Measurements from ENCODE around the gene AGAP3.

Gene AGAP3

DNA sequence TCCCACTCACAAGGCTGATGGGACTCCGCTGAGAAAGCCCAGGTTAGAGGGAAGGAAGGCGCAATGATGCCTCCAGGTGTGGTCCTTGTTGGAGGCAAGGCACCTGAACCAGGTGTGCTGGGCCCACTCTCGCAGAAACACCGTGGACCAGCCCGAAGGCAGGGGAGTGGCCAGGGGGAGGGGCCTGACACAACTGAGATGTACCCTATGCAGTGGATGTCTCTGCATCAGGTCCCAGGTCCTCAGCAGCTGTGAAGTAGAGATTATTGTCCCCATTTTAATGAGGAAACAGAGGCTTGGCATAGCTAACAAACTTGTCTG lies 49.2 kb downstream of the AGAP3 start:
- DNase-seq (ENCODE audit: low read depth) = no peak

DNA sequence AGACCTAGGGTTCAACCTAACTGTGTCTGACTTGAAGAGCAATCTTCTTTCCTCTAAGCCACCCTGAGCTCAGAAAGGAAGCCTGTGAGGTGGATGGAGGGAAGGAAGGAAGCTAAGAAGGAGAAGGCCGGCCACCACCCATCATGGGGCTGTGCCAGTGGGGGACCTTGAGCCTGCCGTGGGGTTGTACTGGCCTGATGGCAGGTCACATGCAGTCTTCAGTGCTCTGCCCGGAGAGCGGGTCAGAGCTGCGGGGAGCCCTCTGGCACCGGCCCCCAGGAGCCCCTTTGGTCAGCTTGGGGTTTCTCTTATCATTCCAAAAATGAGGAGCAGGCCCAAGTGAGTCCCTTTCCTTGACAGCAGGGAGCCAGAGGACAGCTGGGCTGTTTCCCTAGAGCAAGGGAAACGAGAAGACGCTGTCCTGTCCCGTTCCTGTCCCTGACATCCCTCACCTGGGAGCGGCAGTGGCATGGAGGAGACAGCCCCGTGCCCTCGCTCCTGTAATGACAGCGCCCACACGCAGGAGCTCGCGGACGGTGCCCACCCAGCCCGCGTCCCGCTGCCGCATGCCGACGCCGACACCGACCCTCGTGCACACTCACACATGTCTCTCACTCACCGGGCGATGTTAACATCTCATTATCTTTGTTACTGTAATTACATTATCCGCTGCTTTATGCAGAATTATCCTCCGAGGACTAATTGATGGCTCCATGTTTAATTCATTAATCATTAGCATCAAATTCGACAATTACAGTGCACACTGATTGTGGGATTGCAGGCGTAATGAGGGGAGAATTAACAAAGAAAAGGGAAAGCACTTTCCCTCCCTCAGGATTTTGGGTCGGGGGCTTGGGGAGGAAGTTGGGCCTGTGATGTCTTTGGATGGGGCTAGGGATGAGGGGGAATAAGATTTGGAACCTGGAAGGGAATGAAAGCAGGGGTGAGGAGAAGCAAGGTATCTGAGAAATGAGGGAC lies 49.9 kb downstream of the AGAP3 start:
- DNase-seq (ENCODE audit: low read depth) = no peak

DNA sequence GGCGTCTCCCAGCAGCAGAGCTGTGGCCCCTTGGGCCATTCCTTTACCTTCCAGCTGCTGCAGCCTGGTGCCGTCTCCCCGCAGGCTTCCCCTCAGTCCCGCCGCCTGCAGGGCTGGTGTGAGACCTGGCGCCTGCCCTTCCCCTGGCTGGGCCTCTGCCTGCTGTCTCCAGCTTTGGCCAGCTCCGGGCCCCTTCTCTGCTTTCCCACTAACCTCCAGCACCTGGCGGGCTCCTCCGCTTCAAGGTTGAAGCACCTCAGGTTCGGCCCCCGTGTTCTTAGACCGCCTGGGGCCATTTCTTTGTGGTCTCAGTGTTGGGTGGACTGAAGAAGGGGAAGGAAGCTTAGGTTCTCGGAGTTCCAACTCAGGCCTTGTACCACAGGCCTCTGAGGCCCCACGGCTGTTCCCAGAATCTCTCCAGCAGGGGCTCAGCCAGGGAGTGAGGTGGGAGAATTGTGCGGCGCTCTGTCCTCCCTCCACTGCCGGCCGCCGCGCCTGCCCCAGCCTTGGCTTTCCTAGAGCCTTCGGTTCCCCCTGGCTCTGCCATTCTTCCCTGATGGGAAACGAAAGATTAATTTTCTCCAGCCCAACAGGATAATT lies 50.9 kb downstream of the AGAP3 start:
- no peak for DNase-seq (ENCODE audit: low read depth)

DNA sequence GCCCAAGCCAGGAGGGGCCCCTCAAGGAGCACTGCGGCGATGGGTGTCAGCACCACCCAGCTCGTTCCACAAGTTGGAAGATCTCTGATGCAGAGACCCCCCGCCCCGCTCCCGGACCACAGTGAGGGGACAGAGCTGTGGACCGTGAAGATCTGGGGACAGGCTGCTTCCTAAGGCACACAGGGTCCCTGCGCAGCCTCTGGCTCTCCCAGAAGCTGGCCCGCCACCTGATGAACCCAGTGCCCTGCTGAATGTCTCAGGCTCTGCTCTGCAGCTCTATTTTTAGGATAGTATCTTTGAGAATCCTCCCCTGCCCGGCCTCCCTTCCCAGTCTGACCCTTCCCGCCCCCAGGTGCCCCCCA lies 51.5 kb downstream of the AGAP3 start:
- no peak for DNase-seq (ENCODE audit: low read depth)

DNA sequence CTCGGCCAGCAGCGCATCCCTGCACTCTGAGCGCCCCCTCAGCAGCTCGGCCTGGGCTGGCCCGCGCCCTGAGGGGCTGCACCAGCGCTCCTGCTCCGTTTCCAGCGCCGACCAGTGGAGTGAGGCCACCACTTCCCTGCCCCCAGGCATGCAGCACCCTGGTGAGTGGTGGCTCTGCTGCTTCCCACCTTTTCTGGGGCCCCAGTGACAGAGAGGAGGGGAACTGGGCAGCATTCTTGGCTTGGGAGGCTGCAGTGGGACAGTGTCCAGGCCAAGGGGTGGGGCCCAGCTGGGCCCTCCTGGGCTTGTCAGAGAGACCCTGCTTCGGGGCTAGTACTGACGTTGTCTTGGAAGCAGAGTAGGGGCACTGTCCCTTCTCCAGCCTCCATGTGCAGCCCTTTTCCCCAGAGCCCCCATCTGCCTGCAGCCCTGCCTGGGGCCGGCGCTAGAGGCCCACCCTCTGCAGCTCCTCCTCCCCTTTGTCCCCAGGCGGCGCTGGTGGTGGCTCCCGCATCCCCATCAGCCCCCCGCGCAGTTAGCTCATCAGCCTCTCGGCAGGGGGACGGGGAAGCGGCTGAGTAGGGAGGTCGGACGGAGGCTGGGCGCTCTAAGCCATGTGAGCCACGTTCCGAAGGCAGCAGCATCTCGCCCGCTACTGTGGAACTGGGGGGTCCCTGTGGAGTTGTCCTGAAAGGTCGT lies 52.0 kb downstream of the AGAP3 start:
- no peak for DNase-seq (ENCODE audit: low read depth)

DNA sequence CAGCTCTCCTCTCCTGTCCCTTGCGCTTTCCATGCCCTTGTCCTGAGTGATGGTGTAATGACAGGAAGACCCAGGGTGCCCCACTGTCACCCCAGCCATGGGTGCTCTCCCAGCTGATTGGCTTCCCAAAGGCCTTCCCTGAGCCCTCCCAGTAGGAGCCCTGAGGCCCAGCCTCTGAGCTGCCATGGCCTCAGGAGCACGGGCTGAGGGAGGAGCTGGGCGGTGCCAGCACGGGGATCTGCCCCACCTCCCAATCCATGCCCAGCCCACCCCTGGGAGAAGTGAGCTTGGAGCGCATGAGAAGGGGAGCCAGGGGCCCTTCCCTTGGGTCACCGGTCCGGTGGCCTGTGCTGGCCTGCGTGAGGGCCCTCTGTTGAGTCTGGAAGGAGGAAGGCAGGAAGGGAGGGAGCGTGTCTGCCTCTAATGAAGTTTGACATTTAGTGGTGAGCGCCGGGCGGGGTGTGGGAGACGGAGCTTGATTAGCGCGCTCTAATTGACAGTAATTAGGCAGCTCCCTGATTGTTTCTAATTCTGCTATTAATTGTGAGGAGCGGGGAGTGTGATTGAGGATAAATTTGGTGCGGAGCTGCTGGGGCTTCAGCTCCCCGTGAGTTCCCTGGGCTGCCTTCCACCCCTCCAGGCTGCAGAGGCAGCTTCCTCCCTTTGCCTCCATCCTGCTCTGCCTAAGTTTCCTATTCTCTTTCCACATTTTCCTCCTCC lies 53.0 kb downstream of the AGAP3 start:
- no peak for DNase-seq (ENCODE audit: low read depth)

DNA sequence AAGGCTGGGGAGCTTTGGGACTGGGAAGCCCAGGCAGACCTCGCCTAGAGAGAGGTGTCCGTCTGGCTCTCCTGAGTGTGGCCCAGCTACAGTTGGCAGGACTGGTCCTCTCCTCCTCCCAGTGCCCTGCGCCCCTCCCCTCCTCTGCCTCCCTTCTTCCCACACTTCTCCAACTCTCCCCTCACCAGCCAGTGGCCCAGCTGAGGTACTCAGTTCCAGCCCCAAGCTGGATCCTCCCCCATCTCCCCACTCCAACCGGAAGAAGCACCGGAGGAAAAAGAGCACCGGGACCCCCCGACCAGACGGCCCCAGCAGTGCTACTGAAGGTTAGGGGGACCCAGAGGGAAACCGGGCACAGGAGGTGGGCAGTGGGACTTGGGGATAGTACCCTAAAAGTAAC lies 53.5 kb downstream of the AGAP3 start:
- DNase-seq (ENCODE audit: low read depth) = no peak

DNA sequence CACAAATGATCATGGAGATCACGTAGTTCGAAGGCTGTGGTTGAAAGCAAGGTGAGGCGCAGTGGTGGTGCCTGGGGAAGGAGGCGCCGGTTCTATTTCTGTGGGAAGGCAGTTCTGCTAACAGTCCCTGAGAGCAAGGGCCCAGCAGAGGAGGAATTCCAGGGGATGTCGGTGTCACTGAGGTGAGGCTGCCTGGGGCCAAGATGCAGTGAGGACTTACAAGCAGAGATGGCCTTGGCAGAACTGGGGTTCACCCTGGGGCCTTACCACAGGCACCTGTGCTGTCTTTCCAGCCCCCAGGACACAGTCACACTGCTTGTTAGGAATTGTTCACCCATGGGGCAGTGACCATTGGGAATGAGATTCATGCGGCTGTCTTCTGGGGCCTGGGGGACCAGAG lies 54.6 kb downstream of the AGAP3 start:
- no peak for DNase-seq (ENCODE audit: low read depth)

DNA sequence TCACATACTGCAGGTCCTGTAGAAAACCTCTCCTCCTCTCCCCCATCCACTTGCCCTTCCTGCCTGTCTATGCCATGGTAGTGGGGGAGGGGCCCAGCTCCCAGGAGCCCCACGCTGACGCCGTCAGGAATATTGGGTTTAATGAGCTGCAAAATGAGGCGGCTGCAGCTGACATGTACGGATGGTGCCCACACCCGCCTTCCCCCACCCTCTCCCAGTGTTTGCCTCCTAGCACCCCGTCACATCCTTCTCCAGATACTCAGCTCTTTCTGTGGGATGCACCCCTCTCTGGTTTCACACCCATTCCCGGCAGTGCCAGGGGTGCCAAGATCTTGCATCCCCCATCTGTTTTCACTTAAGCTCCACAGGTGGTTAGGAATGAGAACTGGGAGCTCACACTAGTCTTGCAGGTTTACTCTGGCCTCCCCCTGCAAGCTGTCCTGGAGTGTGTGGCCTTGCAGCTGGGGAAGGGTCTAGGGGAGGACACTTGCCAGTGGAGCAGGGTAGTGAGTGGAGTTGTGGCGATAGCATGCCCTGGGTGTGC lies 55.1 kb downstream of the AGAP3 start:
- no peak for DNase-seq (ENCODE audit: low read depth)

DNA sequence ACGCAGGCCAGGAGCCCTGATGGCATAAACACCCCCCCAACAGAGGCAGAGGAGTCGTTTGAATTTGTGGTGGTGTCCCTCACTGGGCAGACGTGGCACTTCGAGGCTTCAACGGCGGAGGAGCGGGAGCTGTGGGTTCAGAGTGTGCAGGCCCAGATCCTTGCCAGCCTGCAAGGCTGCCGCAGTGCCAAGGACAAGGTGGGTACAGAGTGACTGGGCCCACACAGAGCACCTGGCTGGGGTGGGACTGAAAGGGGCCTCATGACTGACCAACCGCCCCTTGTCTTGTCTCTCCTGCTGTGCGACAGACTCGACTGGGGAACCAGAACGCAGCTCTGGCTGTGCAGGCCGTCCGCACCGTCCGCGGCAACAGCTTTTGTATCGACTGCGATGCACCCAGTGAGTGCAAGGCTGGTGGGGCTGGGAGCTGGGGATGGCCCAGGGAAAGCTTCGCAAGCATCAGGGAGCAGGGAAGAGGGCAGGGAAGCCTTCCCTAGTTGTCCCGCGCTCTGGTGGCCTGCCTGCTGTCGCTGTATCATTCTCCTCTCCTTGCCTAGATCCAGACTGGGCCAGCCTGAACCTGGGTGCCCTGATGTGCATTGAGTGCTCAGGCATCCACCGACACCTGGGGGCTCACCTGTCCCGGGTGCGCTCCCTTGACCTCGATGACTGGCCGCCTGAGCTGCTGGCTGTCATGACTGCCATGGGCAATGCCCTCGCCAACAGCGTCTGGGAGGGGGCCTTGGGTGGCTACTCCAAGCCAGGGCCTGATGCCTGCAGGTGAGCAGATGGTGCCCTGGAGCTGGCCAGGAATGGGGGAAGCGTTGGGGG lies 55.8 kb downstream of the AGAP3 start:
- no peak for DNase-seq (ENCODE audit: low read depth)

DNA sequence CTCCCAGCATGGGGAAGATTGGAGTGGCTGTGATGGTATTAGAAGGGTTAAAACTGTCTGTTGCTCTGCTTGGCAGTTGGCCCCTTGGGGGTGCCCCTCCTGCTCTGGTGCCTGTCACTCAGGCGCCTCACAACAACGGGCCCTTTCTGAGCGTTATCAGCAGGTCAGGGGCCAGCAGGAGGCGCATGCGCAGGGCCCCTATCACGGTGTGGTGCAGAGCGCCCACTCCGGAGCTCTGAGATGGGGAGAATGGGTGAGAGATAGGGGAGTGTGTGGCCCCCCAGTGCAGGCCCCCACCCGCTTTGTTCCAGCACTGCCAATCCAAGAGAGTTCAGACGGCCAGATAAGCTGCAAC lies 56.4 kb downstream of the AGAP3 start:
- DNase-seq (ENCODE audit: low read depth) = no peak

DNA sequence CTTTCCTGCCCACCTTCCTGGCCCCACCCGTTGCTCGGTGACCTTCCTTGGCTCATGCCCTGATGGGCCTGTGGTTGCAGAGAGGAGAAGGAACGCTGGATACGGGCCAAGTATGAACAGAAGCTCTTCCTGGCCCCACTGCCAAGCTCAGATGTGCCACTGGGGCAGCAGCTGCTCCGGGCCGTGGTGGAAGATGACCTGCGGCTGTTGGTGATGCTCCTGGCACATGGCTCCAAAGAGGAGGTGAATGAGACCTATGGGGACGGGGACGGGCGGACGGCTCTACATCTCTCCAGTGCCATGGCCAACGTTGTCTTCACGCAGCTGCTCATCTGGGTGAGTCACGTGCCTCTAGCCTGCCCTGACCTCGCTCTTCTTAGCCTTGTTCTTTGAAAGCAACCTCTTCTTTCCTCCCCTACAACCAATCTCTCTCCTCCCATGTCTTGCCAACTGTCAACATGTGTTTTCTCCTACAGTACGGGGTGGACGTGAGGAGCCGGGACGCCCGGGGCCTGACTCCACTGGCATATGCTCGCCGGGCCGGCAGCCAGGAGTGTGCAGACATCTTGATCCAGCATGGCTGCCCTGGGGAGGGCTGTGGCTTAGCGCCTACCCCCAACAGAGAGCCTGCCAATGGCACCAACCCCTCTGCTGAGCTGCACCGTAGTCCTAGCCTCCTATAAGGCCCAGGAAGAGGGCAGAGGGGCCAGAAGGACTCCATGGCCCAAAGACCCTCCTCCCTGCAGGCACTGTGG lies 57.2 kb downstream of the AGAP3 start:
- DNase-seq (ENCODE audit: low read depth) = no peak

DNA sequence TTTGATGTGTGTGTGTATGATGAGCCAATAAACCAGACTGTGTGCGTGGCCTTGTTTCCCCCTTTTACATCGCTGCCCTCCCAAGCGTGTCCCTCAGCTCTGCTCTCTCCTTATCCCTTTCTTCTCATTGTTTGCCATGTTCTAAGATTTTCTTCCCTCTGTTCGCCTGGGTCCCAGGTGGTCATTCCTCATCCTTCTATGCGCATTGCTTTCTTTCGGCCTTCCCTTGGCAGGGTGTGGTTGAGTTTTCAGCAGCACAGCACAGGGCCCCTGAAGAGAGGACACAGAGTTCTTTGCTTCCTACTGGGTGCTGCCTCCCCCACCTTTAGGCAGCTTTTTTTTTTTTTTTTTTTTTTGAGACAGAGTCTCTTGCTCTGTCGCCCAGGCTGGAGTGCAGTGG lies 58.1 kb downstream of the AGAP3 start:
- no peak for DNase-seq (ENCODE audit: low read depth)

DNA sequence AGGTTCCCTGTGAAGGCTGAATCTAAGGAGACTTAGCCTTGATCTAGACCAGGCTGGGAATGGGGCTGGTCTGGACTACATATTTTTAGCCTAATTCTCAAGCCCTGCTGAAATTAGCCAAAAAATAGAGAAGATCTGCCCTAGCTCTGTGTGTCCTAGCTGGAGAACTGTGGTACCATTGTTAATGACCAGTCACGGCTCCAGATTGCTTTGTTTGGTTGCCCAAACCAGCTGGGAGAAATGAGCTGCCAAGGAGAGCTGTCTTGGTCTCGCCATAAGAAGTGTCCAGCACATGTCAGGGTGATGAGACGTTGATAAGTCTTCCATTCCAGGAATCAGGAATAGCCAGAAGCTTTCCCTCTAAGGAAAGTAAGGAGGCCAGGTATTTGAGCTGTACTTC lies 60.5 kb downstream of the AGAP3 start:
- no peak for DNase-seq (ENCODE audit: low read depth)

DNA sequence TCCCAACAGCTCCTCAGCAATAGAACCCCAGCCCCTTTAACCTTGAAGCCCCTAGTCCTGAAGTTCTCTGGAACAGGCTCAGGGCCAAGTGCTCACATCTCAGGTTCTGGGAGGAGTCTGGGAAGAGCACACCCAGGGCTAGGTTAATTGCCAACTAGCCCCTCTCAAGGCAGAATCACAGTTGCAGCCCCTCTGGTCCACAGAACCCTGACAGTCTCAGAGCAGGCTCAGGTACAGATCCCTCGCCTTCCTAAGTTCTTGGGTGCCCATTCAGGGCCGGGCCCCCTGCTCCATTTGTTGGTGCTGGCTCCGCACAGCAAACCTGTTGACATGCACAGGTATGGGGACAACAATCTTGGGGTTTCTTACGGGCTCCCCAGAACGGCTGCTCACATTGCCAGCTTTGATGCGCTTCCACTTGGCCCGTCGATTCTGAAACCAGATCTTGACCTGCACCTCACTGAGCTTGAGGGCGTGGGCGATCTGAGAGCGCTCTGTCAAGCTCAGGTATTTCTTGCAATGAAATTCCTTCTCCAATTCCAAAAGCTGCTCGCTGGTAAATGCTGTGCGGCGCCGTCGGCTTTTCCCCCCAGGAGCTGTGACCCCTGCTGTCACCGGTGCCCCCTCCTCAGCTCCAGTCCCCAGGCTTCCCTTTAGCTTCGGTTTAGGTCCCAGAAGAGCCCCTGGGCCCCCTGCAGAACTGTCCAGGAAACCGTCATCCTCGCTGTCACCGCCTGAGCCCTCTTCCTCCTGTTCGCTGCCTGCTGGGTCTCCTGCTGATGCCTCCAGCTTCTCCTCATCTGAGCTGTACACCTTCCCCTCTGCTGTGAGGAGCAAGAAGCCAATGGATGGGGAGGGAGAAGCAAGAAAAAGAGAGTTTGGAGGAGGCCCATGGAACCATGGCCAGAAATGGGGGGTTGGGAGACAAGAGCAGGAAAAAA lies 62.3 kb downstream of the AGAP3 start:
- DNase-seq (ENCODE audit: low read depth) = no peak

DNA sequence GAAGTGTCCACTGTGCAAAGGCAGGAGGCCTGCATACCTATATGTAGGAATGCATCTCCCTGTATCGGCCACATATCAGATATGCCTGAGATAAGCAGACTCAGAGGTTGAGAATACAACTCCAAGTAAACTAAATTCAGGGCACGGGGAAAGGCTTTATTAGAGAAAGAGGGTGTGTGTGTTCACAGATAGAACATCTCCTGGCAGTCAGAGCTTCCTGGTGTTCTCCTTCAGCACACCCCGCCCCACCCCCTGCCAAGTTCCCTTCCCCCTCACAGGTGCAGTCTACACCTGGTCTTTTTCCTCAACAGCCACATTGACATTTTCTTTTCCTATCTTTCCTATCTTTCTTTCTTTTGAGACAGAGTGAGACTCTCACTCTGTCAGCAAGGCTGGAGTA lies 64.1 kb downstream of the AGAP3 start:
- no peak for DNase-seq (ENCODE audit: low read depth)

DNA sequence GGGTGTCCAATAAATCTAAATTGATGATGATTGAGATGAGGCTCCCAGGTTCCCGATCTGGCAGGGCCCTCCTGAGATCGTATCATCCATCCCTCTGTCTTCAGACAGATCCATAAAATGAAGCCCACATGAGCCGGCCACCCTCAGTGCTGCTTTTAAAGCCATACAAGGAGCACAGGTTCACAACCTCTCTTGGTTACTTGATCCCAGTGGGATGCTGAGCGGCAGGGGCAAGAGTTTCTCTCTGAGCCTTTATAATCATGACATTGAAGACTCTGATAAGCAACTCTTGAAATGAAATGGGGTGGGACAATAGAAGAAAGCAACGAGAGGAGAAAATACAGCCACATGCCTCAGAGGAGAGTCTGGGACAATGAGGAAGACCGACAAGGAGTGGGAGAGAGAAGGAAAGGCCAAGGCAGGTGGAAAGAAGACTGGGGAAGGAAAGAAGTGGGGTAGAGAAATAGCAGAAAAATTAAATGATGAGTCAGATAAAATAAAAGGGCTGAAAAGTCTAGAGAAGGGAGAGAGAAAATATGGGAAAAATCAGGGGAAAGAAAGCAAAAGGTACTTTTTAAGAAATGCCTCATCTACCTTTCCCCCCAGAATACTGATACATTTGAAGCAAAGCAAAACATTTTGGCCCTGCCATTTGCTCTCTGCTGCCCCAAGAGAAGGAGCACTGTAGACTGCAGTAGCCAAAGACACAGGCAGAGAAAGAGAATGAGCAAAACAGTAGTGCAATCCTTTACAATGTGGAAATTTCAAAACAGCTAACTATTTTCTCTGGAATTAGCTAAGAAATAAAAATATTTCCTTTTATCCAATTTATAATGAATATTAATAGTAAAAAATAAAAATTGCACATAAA lies 66.6 kb downstream of the AGAP3 start:
- DNase-seq (ENCODE audit: low read depth) = no peak

DNA sequence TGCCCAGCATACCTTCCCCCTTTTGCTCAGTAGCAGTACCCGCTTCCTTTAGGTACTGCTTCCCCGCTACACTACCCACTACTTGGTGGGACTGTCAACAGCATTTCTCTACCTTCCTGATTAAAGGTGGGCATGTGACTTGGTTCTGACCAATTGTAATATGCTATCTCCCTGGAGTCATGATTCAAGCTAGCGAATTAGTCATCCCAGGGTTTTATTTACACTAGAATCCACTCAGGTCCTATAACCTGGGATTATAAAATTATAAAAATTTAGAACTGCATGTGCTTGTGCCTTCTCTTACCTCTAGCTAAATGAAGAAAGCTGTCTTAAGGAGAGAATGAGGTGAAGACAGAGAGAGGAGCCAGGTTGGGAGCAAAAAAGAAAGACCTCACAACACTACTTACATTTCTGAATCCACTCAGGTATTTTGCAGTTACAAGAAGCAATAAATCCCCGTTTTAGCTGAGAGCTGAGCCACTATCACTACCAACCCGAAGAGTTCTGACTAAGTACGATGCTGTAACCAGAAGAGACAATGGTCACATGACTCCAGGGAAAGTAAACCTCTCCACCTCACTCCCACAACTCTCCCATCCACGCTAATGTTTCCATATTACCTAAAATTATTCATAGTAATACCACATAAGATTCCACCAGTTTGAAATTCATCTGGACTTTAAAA lies 71.5 kb downstream of the AGAP3 start:
- DNase-seq (ENCODE audit: low read depth) = no peak
